H1 (cell line): ENCODE data around the gene KRT72. TPM values are rescaled to one million over a fixed set of nuclear protein-coding genes. Genes with fewer than 3 reads are reported as not detected.

Source experiments
- CTCF ChIA-PET: fragments of 300-600 bp; sonication (Branson Sonifier 250); formaldehyde crosslinking; loops from one replicate; lab custom pipeline; 2021; ENCODE audit not compliant: partially characterized antibody; lab: Charles Lee
- POLR2A ChIA-PET: fragments of 300-600 bp; sonication (Branson Sonifier 250); formaldehyde crosslinking; loops from one replicate; lab custom pipeline; 2021; ENCODE audit warnings: inconsistent platforms; ENCODE audit not compliant: partially characterized antibody; lab: Charles Lee
- DNase-seq, 2 experiments: peaks; one replicate each; pipeline versions ENCODE4 v3.0.0 to v3.0.0-alpha.2; 2010 to 2022; ENCODE audit warnings: low spot score in 2 of 2, low read depth in 1 of 2, mixed read lengths in 1 of 2
- FAIRE-seq: peaks from 2 replicates; lab custom pipeline; 2011; peaks lifted over from hg19 to GRCh38; lab: Jason Lieb, UNC
- H2AFZ ChIP-seq: 2 replicates; pipeline ENCODE4 v1.8.1; 2012; ENCODE audit warnings: low read length, inconsistent platforms
- H2AK5ac ChIP-seq: 2 replicates; pipeline ENCODE4 v1.6.1; 2013; ENCODE audit warnings: low read depth, low read length
- H2BK120ac ChIP-seq: replicated peaks from 2 replicates; pipeline ENCODE3; 2013; ENCODE audit warnings: low read depth, low read length, inconsistent platforms
- H2BK12ac ChIP-seq: 2 replicates; pipeline ENCODE4 v1.6.1; 2013; ENCODE audit warnings: low read depth, low read length
- H2BK15ac ChIP-seq: 2 replicates; pipeline ENCODE4 v1.6.1; 2013; ENCODE audit warnings: low read length
- H2BK20ac ChIP-seq: 2 replicates; pipeline ENCODE4 v1.6.1; 2013; ENCODE audit warnings: low read length
- H2BK5ac ChIP-seq: 2 replicates; pipeline ENCODE4 v1.6.1; 2013; ENCODE audit warnings: low read depth, low read length
- H3K14ac ChIP-seq: 2 replicates; pipeline ENCODE4 v1.6.1; 2013; ENCODE audit warnings: inconsistent platforms; ENCODE audit not compliant: insufficient read length
- H3K18ac ChIP-seq: 2 replicates; pipeline ENCODE4 v1.6.1; 2013; ENCODE audit warnings: low read length; ENCODE audit errors: extremely low read depth
- H3K23ac ChIP-seq: 2 replicates; pipeline ENCODE4 v1.6.1; 2013; ENCODE audit warnings: inconsistent platforms; ENCODE audit not compliant: insufficient read length
- H3K23me2 ChIP-seq: 2 replicates; pipeline ENCODE4 v1.6.1; 2013; ENCODE audit warnings: low read depth, low read length
- H3K27ac ChIP-seq: 2 replicates; pipeline ENCODE4 v1.6.1; 2011; ENCODE audit warnings: low read depth, low read length, inconsistent platforms
- H3K27me3 ChIP-seq, 4 experiments: replicated peaks in 1 of 4; 1 replicate in 1 of 4; 2 replicates in 3 of 4; pipeline versions ENCODE4 v1.6.1 to v1.8.1; 2011 to 2013; ENCODE audit warnings: low read length in 3 of 4, mild to moderate bottlenecking in 3 of 4, inconsistent platforms in 2 of 4, mixed read lengths in 2 of 4, moderate library complexity in 1 of 4; ENCODE audit not compliant: control insufficient read depth in 3 of 4, insufficient read depth in 3 of 4; ENCODE audit errors: extremely low read depth in 1 of 4
- H3K36me3 ChIP-seq, 4 experiments: 2 replicates each; pipeline versions ENCODE4 v1.6.1 to v1.8.1; 2011 to 2013; ENCODE audit warnings: mild to moderate bottlenecking in 4 of 4, low read length in 3 of 4, moderate library complexity in 2 of 4, control low read depth in 1 of 4, inconsistent platforms in 1 of 4; ENCODE audit not compliant: insufficient read depth in 4 of 4, control insufficient read depth in 2 of 4
- H3K4ac ChIP-seq: replicated peaks from 2 replicates; pipeline ENCODE3; 2013; ENCODE audit warnings: low read length, low read depth, mixed read lengths, inconsistent platforms; ENCODE audit not compliant: insufficient read length
- H3K4me1 ChIP-seq, 4 experiments: replicated peaks in 1 of 4; 1 replicate in 1 of 4; 2 replicates in 3 of 4; pipeline versions ENCODE4 v1.6.1 to v1.8.1; 2011 to 2013; ENCODE audit warnings: low read length in 3 of 4, inconsistent platforms in 2 of 4, mixed read lengths in 1 of 4; ENCODE audit not compliant: insufficient read depth in 4 of 4, control insufficient read depth in 3 of 4
- H3K4me2 ChIP-seq, 2 experiments: 2 replicates each; pipeline versions ENCODE4 v1.6.1 to v1.8.1; 2011 to 2013; ENCODE audit warnings: low read depth in 2 of 2, low read length in 2 of 2, control low read depth in 1 of 2, inconsistent platforms in 1 of 2, mild to moderate bottlenecking in 1 of 2; ENCODE audit not compliant: insufficient read depth in 1 of 2
- H3K4me3 ChIP-seq, 4 experiments: fragments of 200-600, 300-600 bp in 1 of 4; sonication (generic), shearing (Covaris generic), sonication (Bioruptor Twin) in 1 of 4; 2 replicates each; pipeline versions ENCODE4 v1.5.1 to v1.8.1; 2011 to 2016; ENCODE audit warnings: low read length in 4 of 4, low read depth in 3 of 4, control low read depth in 2 of 4, inconsistent platforms in 2 of 4, mild to moderate bottlenecking in 2 of 4, mixed read lengths in 1 of 4, moderate library complexity in 1 of 4; ENCODE audit not compliant: insufficient read depth in 2 of 4; ENCODE audit errors: extremely low read depth in 1 of 4
- H3K56ac ChIP-seq: replicated peaks from 2 replicates; pipeline ENCODE3; 2013; ENCODE audit warnings: low read depth, mild to moderate bottlenecking, mixed read lengths, low read length, inconsistent platforms; ENCODE audit not compliant: insufficient read length
- H3K79me1 ChIP-seq: 2 replicates; pipeline ENCODE4 v1.6.1; 2013; ENCODE audit warnings: low read depth, low read length, control low read depth
- H3K79me2 ChIP-seq, 2 experiments: 2 replicates each; pipeline versions ENCODE4 v1.6.1 to v1.8.1; 2012 to 2013; ENCODE audit warnings: low read length in 2 of 2, mild to moderate bottlenecking in 2 of 2, inconsistent platforms in 1 of 2; ENCODE audit not compliant: insufficient read depth in 2 of 2, control insufficient read depth in 1 of 2
- H3K9ac ChIP-seq, 4 experiments: replicated peaks in 1 of 4; 1 replicate in 1 of 4; 2 replicates in 3 of 4; pipeline versions ENCODE4 v1.6.1 to v1.8.1; 2011 to 2013; ENCODE audit warnings: low read depth in 3 of 4, low read length in 3 of 4, control low read depth in 2 of 4, mild to moderate bottlenecking in 2 of 4, moderate library complexity in 2 of 4, inconsistent platforms in 1 of 4; ENCODE audit errors: extremely low read depth in 1 of 4
- H3K9me3 ChIP-seq, 2 experiments: 2 replicates each; pipeline versions ENCODE4 v1.6.1 to v1.8.1; 2012 to 2013; ENCODE audit warnings: mild to moderate bottlenecking in 2 of 2, moderate library complexity in 2 of 2, control low read depth in 1 of 2, inconsistent platforms in 1 of 2, low read depth in 1 of 2, low read length in 1 of 2, mixed read lengths in 1 of 2; ENCODE audit not compliant: insufficient read depth in 2 of 2
- H4K20me1 ChIP-seq, 2 experiments: replicated peaks in 1 of 2; 2 replicates each; pipeline versions ENCODE3 to v1.8.1; 2011 to 2013; ENCODE audit warnings: inconsistent platforms in 2 of 2, low read length in 2 of 2, mild to moderate bottlenecking in 1 of 2; ENCODE audit not compliant: insufficient read depth in 2 of 2, control insufficient read depth in 1 of 2
- H4K5ac ChIP-seq: 2 replicates; pipeline ENCODE4 v1.6.1; 2013; ENCODE audit warnings: low read length, low read depth, mixed read lengths, inconsistent platforms; ENCODE audit not compliant: insufficient read length
- H4K8ac ChIP-seq: 2 replicates; pipeline ENCODE4 v1.8.0; 2013; ENCODE audit warnings: mild to moderate bottlenecking, moderate library complexity, low read length, inconsistent platforms; ENCODE audit not compliant: insufficient read depth; ENCODE audit errors: extremely low read depth
- H4K91ac ChIP-seq: replicated peaks from 2 replicates; pipeline ENCODE3; 2013; ENCODE audit warnings: low read length, mixed read lengths, inconsistent platforms; ENCODE audit not compliant: insufficient read length
- BRCA1 ChIP-seq: IDR thresholded peaks from 2 replicates; pipeline ENCODE4 v1.6.1; 2012; ENCODE audit warnings: low read depth, low read length, improper control_type of control experiment
- CBX8 ChIP-seq: fragments of 300-800, 300-1000 bp; sonication (generic); IDR thresholded peaks from 2 replicates; pipeline ENCODE4 v1.7.1; 2016; ENCODE audit warnings: low read depth, low read length, borderline replicate concordance
- CHD1 ChIP-seq: IDR thresholded peaks from 2 replicates; pipeline ENCODE4 v1.6.1; 2012; ENCODE audit warnings: low read depth, low read length, improper control_type of control experiment
- CREB1 ChIP-seq: IDR thresholded peaks from 2 replicates; pipeline ENCODE4 v1.6.1; 2012; ENCODE audit warnings: inconsistent platforms
- CTBP2 ChIP-seq: IDR thresholded peaks from 2 replicates; pipeline ENCODE4 v1.7.0; 2011; ENCODE audit warnings: borderline replicate concordance, mild to moderate bottlenecking, moderate library complexity, mixed read lengths, low read length; ENCODE audit not compliant: insufficient read depth, insufficient read length
- PHF8 ChIP-seq: fragments of 200-600 bp; sonication (generic); conservative IDR thresholded peaks from 2 replicates; pipeline ENCODE4 v1.7.1; 2012; ENCODE audit warnings: low read depth, mild to moderate bottlenecking, inconsistent platforms, low read length, moderate library complexity
- RXRA ChIP-seq: IDR thresholded peaks from 2 replicates; pipeline ENCODE4 v1.6.1; 2011; ENCODE audit warnings: low read depth, mild to moderate bottlenecking, low read length, moderate library complexity; ENCODE audit not compliant: insufficient read depth
- SIRT6 ChIP-seq: IDR thresholded peaks from one replicate; pipeline ENCODE4 v1.7.1; 2012; ENCODE audit warnings: low read length, inconsistent platforms
- SP2 ChIP-seq: IDR thresholded peaks from 2 replicates; pipeline ENCODE4 v1.6.1; 2012; ENCODE audit warnings: mild to moderate bottlenecking, low read length, inconsistent platforms
- SP4 ChIP-seq: IDR thresholded peaks from 2 replicates; pipeline ENCODE4 v1.6.1; 2012; ENCODE audit warnings: low read length, inconsistent platforms
- SUZ12 ChIP-seq: fragments of 200-600 bp; sonication (generic); IDR thresholded peaks from 2 replicates; pipeline ENCODE4 v1.6.1; 2012; ENCODE audit warnings: mild to moderate bottlenecking, inconsistent platforms, low read length, moderate library complexity, mixed read lengths
- YY1 ChIP-seq: IDR thresholded peaks from 2 replicates; pipeline ENCODE4 v1.6.1; 2011; ENCODE audit warnings: low read depth, mild to moderate bottlenecking, low read length
- WGBS, 2 experiments: shearing (Covaris generic) in 1 of 2; methylation state at CpG; one replicate each; pipeline versions ENCODE4 v1.1.6 to v1.1.7; 2013 to 2015; ENCODE audit warnings: low lambda C conversion rate in 2 of 2, mixed read lengths in 2 of 2, inconsistent platforms in 1 of 2, low coverage in 1 of 2, missing lambda C conversion rate in 1 of 2; ENCODE audit not compliant: insufficient replicate concordance in 2 of 2, insufficient coverage in 1 of 2, insufficient read length in 1 of 2; ENCODE audit errors: extremely low coverage in 1 of 2, missing lambda C conversion rate in 1 of 2; 5-methylcytosine and 5-hydroxymethylcytosine counted together
- polyA plus RNA-seq, 7 experiments: library from polyadenylated mRNA; depleted of rRNA in 3 of 7; stranded (reverse) in 5 of 7; unstranded in 2 of 7; fragments of >200 nt in 5 of 7; fragments of 200-250 nt in 2 of 7; gene quantifications; 1 replicate in 5 of 7; 2 replicates in 1 of 7; 4 replicates in 1 of 7; pipeline versions ENCODE4 v1.2.1 to v1.2.3, GENCODE V29; 2011 to 2013; ENCODE audit warnings: missing spikeins in 2 of 7, mixed read lengths in 2 of 7
- total RNA-seq: library from RNA; stranded (reverse); fragmentation: NEBNext Ultra II Directional; extraction: Animal tissue kit (Norgen Biotek cat#: 25700); gene quantifications from 2 replicates; pipeline ENCODE4 v1.2.1, GENCODE V29; 2021
- TF ChIP-seq, protein P1 (sequence below): IDR thresholded peaks from 2 replicates; pipeline ENCODE4 v1.6.1; 2011; ENCODE audit warnings: low read length, improper control_type of control experiment
- TF ChIP-seq, protein P2 (sequence below): IDR thresholded peaks from 2 replicates; pipeline ENCODE4 v1.6.1; 2012; ENCODE audit warnings: inconsistent platforms

Gene KRT72
- total and polyA plus RNA-seq, 2 of the 8 experiments (the other 6 are each of a cell fraction or from before 2014, with no cell fraction given), result not detected

DNA sequence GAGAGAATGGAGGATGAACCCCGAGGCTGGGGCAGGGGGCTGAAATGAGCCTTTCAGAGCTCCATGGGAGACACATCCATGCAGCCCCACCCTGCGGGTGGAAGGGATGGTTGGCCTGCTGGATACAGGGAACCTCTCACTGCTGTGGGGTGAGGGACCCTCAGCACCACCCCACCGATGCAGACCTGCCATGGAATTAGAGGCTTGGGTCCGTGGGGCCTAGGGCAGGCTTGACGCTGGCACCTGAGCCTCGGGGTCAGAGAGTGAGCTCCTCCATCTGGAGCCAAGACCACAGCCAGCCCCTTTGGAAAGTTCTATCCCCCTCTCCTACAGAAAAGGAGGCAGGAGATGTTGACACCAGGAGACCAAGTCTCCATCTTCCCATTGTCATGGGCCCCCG lies 20.2 kb downstream of the KRT72 start:
- Histone ChIP-seq H2BK12ac (no peak overlapping the region), H3K4me1 (no peaks in the 10 kb centered on the region), H2AFZ (no peak overlapping the region), H2BK120ac (no peak overlapping the region), H3K27me3 (no peaks in the 10 kb centered on the region), H3K79me1 (no peaks in the 10 kb centered on the region), H2BK15ac (no peak overlapping the region), H2AK5ac (no peak overlapping the region), H4K20me1 (no peaks in the 10 kb centered on the region), H4K8ac (no peak overlapping the region), H3K79me2 (no peaks in the 10 kb centered on the region), H3K18ac (no peak overlapping the region), H4K91ac (no peak overlapping the region), H3K23me2 (no peaks in the 10 kb centered on the region), H3K36me3 (no peaks in the 10 kb centered on the region), H3K56ac (no peak overlapping the region), H3K27ac (no peak overlapping the region), H3K4ac (no peak overlapping the region), H3K9ac (no peak overlapping the region), H2BK5ac (no peak overlapping the region), H3K4me2 (no peak overlapping the region), H4K5ac (no peak overlapping the region), H3K9me3 (no peaks in the 10 kb centered on the region), H3K4me3 (no peak overlapping the region), H2BK20ac (no peak overlapping the region), H3K23ac (no peak overlapping the region), H3K14ac (no peak overlapping the region)
- DNase-seq (no peak), FAIRE-seq (no peak)
- ChIA-PET POLR2A (no interaction called here), CTCF (interaction anchor here (1.1 to 23.2 kb wide), 16 partner anchors 8 to 405 kb away, joined by 3 to 502 read pairs (median 8); partner anchors contain the start of gene KRT74)
- 88% methylated on average over 7 of the region's 7 CpGs; no CpG with 5 or more reads in 1 of the 2 experiments for WGBS, 2 experiments
- TF ChIP-seq, protein P1, sequence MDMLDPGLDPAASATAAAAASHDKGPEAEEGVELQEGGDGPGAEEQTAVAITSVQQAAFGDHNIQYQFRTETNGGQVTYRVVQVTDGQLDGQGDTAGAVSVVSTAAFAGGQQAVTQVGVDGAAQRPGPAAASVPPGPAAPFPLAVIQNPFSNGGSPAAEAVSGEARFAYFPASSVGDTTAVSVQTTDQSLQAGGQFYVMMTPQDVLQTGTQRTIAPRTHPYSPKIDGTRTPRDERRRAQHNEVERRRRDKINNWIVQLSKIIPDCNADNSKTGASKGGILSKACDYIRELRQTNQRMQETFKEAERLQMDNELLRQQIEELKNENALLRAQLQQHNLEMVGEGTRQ, result no peak
- TF ChIP-seq YY1, result no peak
- TF ChIP-seq BRCA1, result no peak
- no peak for TF ChIP-seq SIRT6
- no peak for TF ChIP-seq PHF8
- TF ChIP-seq SUZ12, result no peak
- TF ChIP-seq CHD1, result no peak
- TF ChIP-seq CTBP2, result no peak
- TF ChIP-seq CBX8, result no peak
- TF ChIP-seq SP2, result no peak
- no peak for TF ChIP-seq RXRA
- TF ChIP-seq SP4, result no peak
- TF ChIP-seq CREB1, result no peak
- TF ChIP-seq, protein P2, sequence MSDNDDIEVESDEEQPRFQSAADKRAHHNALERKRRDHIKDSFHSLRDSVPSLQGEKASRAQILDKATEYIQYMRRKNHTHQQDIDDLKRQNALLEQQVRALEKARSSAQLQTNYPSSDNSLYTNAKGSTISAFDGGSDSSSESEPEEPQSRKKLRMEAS, result no peak
